ENCODE results near the gene ATP1B2. TPM values are rescaled to one million over a fixed set of nuclear protein-coding genes. Genes with fewer than 3 reads are reported as not detected.
A peak's percentile ranks its signal among the peaks of the same experiment; 100 is the strongest.

The ATP1B2 gene
- total and polyA plus RNA-seq, 8 donors = 0.12 to 0.90 (median 0.55) TPM; not detected in 3

GRCh38 chr17:7704601-7705268 lies 54.0 kb downstream of the ATP1B2 start, which contains the start of gene EFNB3:
Gene EFNB3, plus strand, starts transcription at chr17:7705202. Its CDS starts 397 bp downstream, at chr17:7705599.
- 2 to 5% (median 2%) methylated on average over 25 to 44 of the region's 45 CpGs for WGBS, 5 donors
- Histone ChIP-seq H3K36me3 (peaks cover 9 to 29% (median 29%) of the 10 kb centered on the region in 4 donors), H3K27ac (no peak within 1 kb of the TSS), H3K4me3 (peak within 1 kb of the TSS; percentile 43 to 55 (median 44)), H3K27me3 (peaks cover 15 to 90% (median 33%) of the 10 kb centered on the region in 3 donors), H3K4me1 (peaks cover 14 to 26% (median 19%) of the 10 kb centered on the region in 4 donors), H3K9me3 (no peaks in the 10 kb centered on the region)
- DNase-seq = peak in 1 of 2 donors; percentile 87
- TF ChIP-seq CTCF (IDR thresholded peaks at IDR 0.05) = no peak
- no peak for TF ChIP-seq POLR2AphosphoS5 (IDR thresholded peaks at IDR 0.05)
- intact Hi-C loops (cut with DNase I; ENCODE audit: low total_unique reads) = no loop called here

GRCh38 chr17:7705269-7706255 lies 54.8 kb downstream of the ATP1B2 start:
- Histone ChIP-seq H3K4me3 (peak overlapping the region; percentile 43 to 55 (median 44)), H3K4me1 (peaks cover 14 to 26% (median 19%) of the 10 kb centered on the region in 4 donors), H3K9me3 (no peaks in the 10 kb centered on the region), H3K27ac (no peak overlapping the region), H3K36me3 (peaks cover 9 to 27% (median 24%) of the 10 kb centered on the region in 4 donors), H3K27me3 (peaks cover 15 to 98% (median 33%) of the 10 kb centered on the region in 3 donors)
- 4 to 15% (median 5%) methylated on average over 13 to 50 of the region's 50 CpGs for WGBS, 5 donors
- intact Hi-C loops (cut with DNase I; ENCODE audit: low total_unique reads) = no loop called here
- peak in 1 of 2 donors; percentile 50 for DNase-seq
- TF ChIP-seq CTCF (IDR thresholded peaks at IDR 0.05) = no peak
- no peak for TF ChIP-seq POLR2A (IDR thresholded peaks at IDR 0.05)
- TF ChIP-seq POLR2AphosphoS5 (IDR thresholded peaks at IDR 0.05) = no peak
- no peak for TF ChIP-seq EP300 (IDR thresholded peaks at IDR 0.05)

- peaks cover 15 to 100% (median 39%) of the 10 kb centered on the region in 3 donors for H3K27me3 ChIP-seq
- H3K27ac ChIP-seq = no peak overlapping the region
- H3K4me1 ChIP-seq = peaks cover 14 to 26% (median 19%) of the 10 kb centered on the region in 4 donors
- 88 to 94% (median 93%) methylated on average over 3 of the region's 3 CpGs for WGBS, 5 donors
- no peak overlapping the region for H3K4me3 ChIP-seq
- DNase-seq = no peak
- peaks cover 4 to 15% (median 12%) of the 10 kb centered on the region in 4 donors for H3K36me3 ChIP-seq
- H3K9me3 ChIP-seq = no peaks in the 10 kb centered on the region
- intact Hi-C loops (cut with DNase I; ENCODE audit: low total_unique reads) = no loop called here
- no peak for TF ChIP-seq EP300 (IDR thresholded peaks at IDR 0.05)
- TF ChIP-seq CTCF (IDR thresholded peaks at IDR 0.05) = no peak
- no peak for TF ChIP-seq POLR2A (IDR thresholded peaks at IDR 0.05)
- TF ChIP-seq POLR2AphosphoS5 (IDR thresholded peaks at IDR 0.05) = no peak
Observed at GRCh38 chr17:7706631-7707354, 56.1 kb downstream of the ATP1B2 start.

Other genes starting within 250 kb of the ATP1B2 start
- 100 to 1,000 TPM in 2 of 5 donors, 10 to 100 TPM in 2, not detected in 1; 39.8 to 347 (median 161) TPM for gene TMEM256, start 246.8 kb upstream of the ATP1B2 start, total RNA-seq
- 100 to 1,000 TPM; 189 to 282 (median 279) TPM for gene TMEM256, start 246.8 kb upstream of the ATP1B2 start, polyA plus RNA-seq
- gene NLGN2, start 243.1 kb upstream of the ATP1B2 start, total RNA-seq = 10 to 100 TPM in 3 of 5 donors, 1 to 10 TPM in 2; 4.6 to 42.0 (median 13.8) TPM
- 1 to 10 TPM; 1.7 to 7.9 (median 1.8) TPM for gene NLGN2, start 243.1 kb upstream of the ATP1B2 start, polyA plus RNA-seq
- not detected for gene SPEM1, start 230.6 kb upstream of the ATP1B2 start, total RNA-seq
- gene SPEM1, start 230.6 kb upstream of the ATP1B2 start, polyA plus RNA-seq = under 1 TPM in 1 of 3 donors, not detected in 2; 0.20 TPM
- gene SPEM2, start 225.3 kb upstream of the ATP1B2 start, total RNA-seq = not detected
- not detected for gene SPEM2, start 225.3 kb upstream of the ATP1B2 start, polyA plus RNA-seq
- not detected for gene SPEM3, start 222.1 kb upstream of the ATP1B2 start, total RNA-seq
- gene SPEM3, start 222.1 kb upstream of the ATP1B2 start, polyA plus RNA-seq = not detected
- 10 to 100 TPM in 2 of 5 donors, 1 to 10 TPM in 2, not detected in 1; 1.3 to 48.4 (median 9.0) TPM for gene TMEM102, start 215.5 kb upstream of the ATP1B2 start, total RNA-seq
- 1 to 10 TPM; 4.5 to 7.9 (median 6.4) TPM for gene TMEM102, start 215.5 kb upstream of the ATP1B2 start, polyA plus RNA-seq
- gene FGF11, start 211.4 kb upstream of the ATP1B2 start, total RNA-seq = 10 to 100 TPM in 1 of 5 donors, under 1 TPM in 1, not detected in 3; 0.37 to 15.6 TPM
- gene FGF11, start 211.4 kb upstream of the ATP1B2 start, polyA plus RNA-seq = 1 to 10 TPM in 1 of 3 donors, under 1 TPM in 1, not detected in 1; 0.50 to 2.9 TPM
- gene CHRNB1, start 205.9 kb upstream of the ATP1B2 start, total RNA-seq = 1 to 10 TPM in 3 of 5 donors, not detected in 2; 1.8 to 6.4 (median 4.2) TPM
- 10 to 100 TPM in 2 of 3 donors, 1 to 10 TPM in 1; 9.2 to 12.0 (median 10.7) TPM for gene CHRNB1, start 205.9 kb upstream of the ATP1B2 start, polyA plus RNA-seq
- 10 to 100 TPM; 15.8 to 31.5 (median 29.0) TPM for gene ZBTB4, start 171.3 kb upstream of the ATP1B2 start, total RNA-seq
- 10 to 100 TPM; 16.3 to 18.0 (median 17.9) TPM for gene ZBTB4, start 171.3 kb upstream of the ATP1B2 start, polyA plus RNA-seq
- gene SLC35G6, start 169.5 kb upstream of the ATP1B2 start, total RNA-seq = not detected
- not detected for gene SLC35G6, start 169.5 kb upstream of the ATP1B2 start, polyA plus RNA-seq
- gene POLR2A, start 166.6 kb upstream of the ATP1B2 start, total RNA-seq = 100 to 1,000 TPM in 2 of 5 donors, 10 to 100 TPM in 3; 55.4 to 750 (median 85.2) TPM
- gene POLR2A, start 166.6 kb upstream of the ATP1B2 start, polyA plus RNA-seq = 10 to 100 TPM in 1 of 3 donors, 1 to 10 TPM in 2; 8.1 to 12.7 (median 10.0) TPM
- gene TNFSF12, start 101.9 kb upstream of the ATP1B2 start, total RNA-seq = 100 to 1,000 TPM in 1 of 5 donors, 10 to 100 TPM in 3, 1 to 10 TPM in 1; 6.1 to 199 (median 49.6) TPM
- 10 to 100 TPM; 31.7 to 48.0 (median 45.1) TPM for gene TNFSF12, start 101.9 kb upstream of the ATP1B2 start, polyA plus RNA-seq
- gene TNFSF13, start 92.2 kb upstream of the ATP1B2 start, total RNA-seq = 10 to 100 TPM; 15.6 to 55.4 (median 22.6) TPM
- gene TNFSF13, start 92.2 kb upstream of the ATP1B2 start, polyA plus RNA-seq = 10 to 100 TPM; 24.0 to 35.9 (median 32.0) TPM
- 10 to 100 TPM; 22.0 to 78.6 (median 49.9) TPM for gene SENP3, start 89.0 kb upstream of the ATP1B2 start, total RNA-seq
- gene SENP3, start 89.0 kb upstream of the ATP1B2 start, polyA plus RNA-seq = 10 to 100 TPM; 39.3 to 55.0 (median 53.0) TPM
- 10 to 100 TPM; 11.1 to 19.2 (median 13.9) TPM for gene CD68, start 71.3 kb upstream of the ATP1B2 start, total RNA-seq
- gene CD68, start 71.3 kb upstream of the ATP1B2 start, polyA plus RNA-seq = 10 to 100 TPM; 13.8 to 39.6 (median 28.9) TPM
- 100 to 1,000 TPM in 3 of 5 donors, 10 to 100 TPM in 2; 64.8 to 188 (median 117) TPM for gene MPDU1, start 67.1 kb upstream of the ATP1B2 start, total RNA-seq
- 10 to 100 TPM; 27.2 to 67.4 (median 64.0) TPM for gene MPDU1, start 67.1 kb upstream of the ATP1B2 start, polyA plus RNA-seq
- 1 to 10 TPM in 1 of 5 donors, not detected in 4; 1.7 TPM for gene SOX15, start 60.8 kb upstream of the ATP1B2 start, total RNA-seq
- gene SOX15, start 60.8 kb upstream of the ATP1B2 start, polyA plus RNA-seq = 10 to 100 TPM in 1 of 3 donors, under 1 TPM in 2; 0.76 to 48.1 (median 0.81) TPM
- 10 to 100 TPM; 11.0 to 33.3 (median 23.3) TPM for gene FXR2, start 36.0 kb upstream of the ATP1B2 start, total RNA-seq
- 10 to 100 TPM; 22.7 to 28.5 (median 23.2) TPM for gene FXR2, start 36.0 kb upstream of the ATP1B2 start, polyA plus RNA-seq
- gene SAT2, start 23.1 kb upstream of the ATP1B2 start, total RNA-seq = 100 to 1,000 TPM in 2 of 5 donors, 10 to 100 TPM in 3; 11.6 to 235 (median 42.6) TPM
- gene SAT2, start 23.1 kb upstream of the ATP1B2 start, polyA plus RNA-seq = 100 to 1,000 TPM; 126 to 209 (median 184) TPM
- gene SHBG, start 20.8 kb upstream of the ATP1B2 start, total RNA-seq = 1 to 10 TPM in 1 of 5 donors, not detected in 4; 1.2 TPM
- under 1 TPM in 2 of 3 donors, not detected in 1; 0.20 to 0.37 TPM for gene SHBG, start 20.8 kb upstream of the ATP1B2 start, polyA plus RNA-seq
- 10 to 100 TPM in 4 of 5 donors, 1 to 10 TPM in 1; 5.8 to 34.8 (median 25.2) TPM for gene TP53, start 36.6 kb downstream of the ATP1B2 start, total RNA-seq
- 10 to 100 TPM; 12.3 to 26.4 (median 13.0) TPM for gene TP53, start 36.6 kb downstream of the ATP1B2 start, polyA plus RNA-seq
- 1 to 10 TPM; 1.8 to 3.9 (median 2.9) TPM for gene WRAP53, start 37.6 kb downstream of the ATP1B2 start, total RNA-seq
- gene WRAP53, start 37.6 kb downstream of the ATP1B2 start, polyA plus RNA-seq = 10 to 100 TPM in 2 of 3 donors, 1 to 10 TPM in 1; 8.6 to 12.6 (median 11.6) TPM
- 1 to 10 TPM in 2 of 5 donors, under 1 TPM in 1, not detected in 2; 0.29 to 2.9 (median 2.2) TPM for gene EFNB3, start 54.3 kb downstream of the ATP1B2 start, total RNA-seq
- gene EFNB3, start 54.3 kb downstream of the ATP1B2 start, polyA plus RNA-seq = 1 to 10 TPM in 1 of 3 donors, under 1 TPM in 2; 0.31 to 1.6 (median 0.92) TPM
- 1 to 10 TPM in 1 of 5 donors, under 1 TPM in 3, not detected in 1; under 0.01 to 8.0 (median 0.24) TPM for gene DNAH2, start 66.8 kb downstream of the ATP1B2 start, total RNA-seq
- gene DNAH2, start 66.8 kb downstream of the ATP1B2 start, polyA plus RNA-seq = under 1 TPM in 2 of 3 donors, not detected in 1; 0.08 to 0.31 TPM
- gene KDM6B, start 183.3 kb downstream of the ATP1B2 start, total RNA-seq = 10 to 100 TPM in 4 of 5 donors, 1 to 10 TPM in 1; 7.5 to 27.2 (median 12.9) TPM
- gene KDM6B, start 183.3 kb downstream of the ATP1B2 start, polyA plus RNA-seq = 1 to 10 TPM; 4.6 to 9.6 (median 6.0) TPM
- 1 to 10 TPM in 3 of 5 donors, not detected in 2; 1.8 to 3.8 (median 3.5) TPM for gene TMEM88, start 204.1 kb downstream of the ATP1B2 start, total RNA-seq
- gene TMEM88, start 204.1 kb downstream of the ATP1B2 start, polyA plus RNA-seq = 10 to 100 TPM; 17.0 to 36.0 (median 17.4) TPM
- 100 to 1,000 TPM in 2 of 5 donors, 10 to 100 TPM in 3; 42.0 to 281 (median 94.5) TPM for gene NAA38, start 206.6 kb downstream of the ATP1B2 start, total RNA-seq
- 100 to 1,000 TPM; 131 to 153 (median 151) TPM for gene NAA38, start 206.6 kb downstream of the ATP1B2 start, polyA plus RNA-seq
- gene CYB5D1, start 207.1 kb downstream of the ATP1B2 start, total RNA-seq = 10 to 100 TPM in 1 of 5 donors, 1 to 10 TPM in 3, not detected in 1; 1.8 to 12.0 (median 3.3) TPM
- gene CYB5D1, start 207.1 kb downstream of the ATP1B2 start, polyA plus RNA-seq = 1 to 10 TPM; 4.9 to 9.0 (median 5.3) TPM
- 100 to 1,000 TPM in 1 of 5 donors, 10 to 100 TPM in 4; 43.0 to 190 (median 60.7) TPM for gene CHD3, start 237.9 kb downstream of the ATP1B2 start, total RNA-seq
- 10 to 100 TPM; 51.9 to 97.3 (median 69.1) TPM for gene CHD3, start 237.9 kb downstream of the ATP1B2 start, polyA plus RNA-seq

Measured in stomach (tissue), 9 donors.